D721Med (cell line): ENCODE data around the gene GALNT16.

Experiments
- DNase-seq: peaks from one replicate; pipeline ENCODE4 v3.0.0; 2011; ENCODE audit warnings: low spot score; ENCODE audit not compliant: insufficient read length
- FAIRE-seq: peaks from 2 replicates; lab custom pipeline; 2011; peaks lifted over from hg19 to GRCh38; lab: Jason Lieb, UNC
- TF ChIP-seq, protein P1 (sequence below): IDR thresholded peaks from 2 replicates; pipeline ENCODE4 v1.5.1; 2012; ENCODE audit warnings: mild to moderate bottlenecking, control low read depth; ENCODE audit not compliant: insufficient read depth; ENCODE audit errors: missing control alignments

The GALNT16 gene

DNA sequence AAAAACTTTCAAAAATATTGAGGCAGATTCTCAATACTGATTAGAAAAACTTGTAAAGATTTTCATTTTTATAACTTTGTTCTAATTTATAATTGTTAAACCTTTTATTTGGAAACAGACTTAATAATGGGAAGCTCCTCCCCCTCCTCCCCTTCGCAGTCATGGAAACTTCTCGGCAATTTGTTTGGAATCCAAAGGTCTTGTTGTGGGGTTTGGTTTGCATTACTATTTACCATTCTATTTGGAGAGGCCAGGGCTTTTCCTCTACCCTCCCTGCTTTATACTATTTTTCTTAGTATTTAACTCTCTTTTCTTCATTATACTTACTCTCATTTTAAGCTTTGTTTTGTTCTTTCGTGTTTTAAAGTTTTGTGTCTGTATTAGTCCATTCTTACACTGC is 144.5 kb downstream of the GALNT16 start:
- no peak for FAIRE-seq
- TF ChIP-seq, protein P1, sequence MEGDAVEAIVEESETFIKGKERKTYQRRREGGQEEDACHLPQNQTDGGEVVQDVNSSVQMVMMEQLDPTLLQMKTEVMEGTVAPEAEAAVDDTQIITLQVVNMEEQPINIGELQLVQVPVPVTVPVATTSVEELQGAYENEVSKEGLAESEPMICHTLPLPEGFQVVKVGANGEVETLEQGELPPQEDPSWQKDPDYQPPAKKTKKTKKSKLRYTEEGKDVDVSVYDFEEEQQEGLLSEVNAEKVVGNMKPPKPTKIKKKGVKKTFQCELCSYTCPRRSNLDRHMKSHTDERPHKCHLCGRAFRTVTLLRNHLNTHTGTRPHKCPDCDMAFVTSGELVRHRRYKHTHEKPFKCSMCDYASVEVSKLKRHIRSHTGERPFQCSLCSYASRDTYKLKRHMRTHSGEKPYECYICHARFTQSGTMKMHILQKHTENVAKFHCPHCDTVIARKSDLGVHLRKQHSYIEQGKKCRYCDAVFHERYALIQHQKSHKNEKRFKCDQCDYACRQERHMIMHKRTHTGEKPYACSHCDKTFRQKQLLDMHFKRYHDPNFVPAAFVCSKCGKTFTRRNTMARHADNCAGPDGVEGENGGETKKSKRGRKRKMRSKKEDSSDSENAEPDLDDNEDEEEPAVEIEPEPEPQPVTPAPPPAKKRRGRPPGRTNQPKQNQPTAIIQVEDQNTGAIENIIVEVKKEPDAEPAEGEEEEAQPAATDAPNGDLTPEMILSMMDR: no peak
- no peak for DNase-seq

DNA sequence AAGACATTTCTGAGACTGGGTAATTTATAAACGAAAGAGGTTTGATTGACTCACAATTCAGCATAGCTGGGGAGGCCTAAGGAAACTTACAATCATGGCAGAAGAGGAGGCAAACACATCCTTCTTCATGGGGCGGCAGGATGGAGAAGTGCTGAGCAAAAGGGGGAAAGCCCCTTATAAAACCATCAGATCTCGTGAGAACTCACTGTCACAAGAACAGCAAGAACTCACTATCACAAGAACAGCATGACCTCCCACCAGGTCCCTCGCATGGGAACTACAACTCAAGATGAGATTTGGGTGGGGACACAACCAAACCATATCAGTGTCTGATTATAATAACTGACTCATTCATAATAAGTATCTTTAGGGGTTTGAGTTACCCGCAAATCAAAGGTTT is 144.9 kb downstream of the GALNT16 start:
- no peak for DNase-seq
- TF ChIP-seq, protein P1: no peak
- no peak for FAIRE-seq

- DNase-seq (no peak), FAIRE-seq (peak; percentile 21)
- TF ChIP-seq, protein P1: no peak
Observed at GRCh38 chr14:69405762-69406161, 145.8 kb downstream of the GALNT16 start.
